Astrocyte (in vitro differentiated cells and primary cell): ENCODE results near the gene RNH1. TPM values are rescaled to one million over a fixed set of nuclear protein-coding genes. Genes with fewer than 3 reads are reported as not detected.

Source experiments
- DNase-seq: peaks from one replicate; pipeline ENCODE4 v3.0.0-alpha.2; 2010; ENCODE audit warnings: low read depth
- FAIRE-seq: peaks from 2 replicates; lab custom pipeline; 2011; peaks lifted over from hg19 to GRCh38; lab: Jason Lieb, UNC
- H2AFZ ChIP-seq: 2 replicates; pipeline ENCODE4 v1.6.0; 2012; ENCODE audit warnings: low read depth, low read length, inconsistent platforms
- H3K27ac ChIP-seq: 2 replicates; pipeline ENCODE4 v1.5.1; 2011; ENCODE audit warnings: low read depth, low read length, inconsistent platforms
- H3K27me3 ChIP-seq: 2 replicates; pipeline ENCODE4 v1.6.0; 2011; ENCODE audit warnings: low read length, inconsistent platforms; ENCODE audit not compliant: insufficient read depth
- H3K36me3 ChIP-seq: 2 replicates; pipeline ENCODE4 v1.5.1; 2011; ENCODE audit warnings: low read length, inconsistent platforms; ENCODE audit not compliant: insufficient read depth
- H3K4me1 ChIP-seq: 2 replicates; pipeline ENCODE4 v1.5.1; 2011; ENCODE audit warnings: low read length, inconsistent platforms; ENCODE audit not compliant: insufficient read depth
- H3K4me2 ChIP-seq: 2 replicates; pipeline ENCODE4 v1.6.0; 2012; ENCODE audit warnings: low read length, inconsistent platforms
- H3K4me3 ChIP-seq: 2 replicates; pipeline ENCODE4 v1.5.1; 2011; ENCODE audit warnings: low read depth, mild to moderate bottlenecking, low read length, inconsistent platforms; ENCODE audit not compliant: insufficient read depth
- H3K79me2 ChIP-seq: 2 replicates; pipeline ENCODE4 v1.6.0; 2012; ENCODE audit warnings: mild to moderate bottlenecking, low read length, inconsistent platforms; ENCODE audit not compliant: insufficient read depth
- H3K9ac ChIP-seq: 2 replicates; pipeline ENCODE4 v1.6.0; 2012; ENCODE audit warnings: mild to moderate bottlenecking, low read length, inconsistent platforms
- H3K9me3 ChIP-seq: 2 replicates; pipeline ENCODE4 v1.5.1; 2012; ENCODE audit warnings: low read depth, mild to moderate bottlenecking, low read length, inconsistent platforms; ENCODE audit not compliant: insufficient read depth
- H4K20me1 ChIP-seq: 2 replicates; pipeline ENCODE4 v1.6.0; 2012; ENCODE audit warnings: low read length, inconsistent platforms; ENCODE audit not compliant: insufficient read depth
- H3K27ac Mint-ChIP-seq: one replicate; pipeline ENCODE4 v1.8.0; 2021; ENCODE audit warnings: mild to moderate bottlenecking, mixed read lengths; ENCODE audit not compliant: unreplicated experiment
- H3K27me3 Mint-ChIP-seq: one replicate; pipeline ENCODE4 v1.8.0; 2021; ENCODE audit warnings: low read depth, mixed read lengths; ENCODE audit not compliant: unreplicated experiment
- H3K36me3 Mint-ChIP-seq: one replicate; pipeline ENCODE4 v1.8.0; 2021; ENCODE audit warnings: low read depth, mixed read lengths; ENCODE audit not compliant: unreplicated experiment
- H3K4me1 Mint-ChIP-seq: one replicate; pipeline ENCODE4 v1.8.0; 2021; ENCODE audit warnings: low read depth, mixed read lengths; ENCODE audit not compliant: unreplicated experiment
- H3K4me3 Mint-ChIP-seq: one replicate; pipeline ENCODE4 v1.8.0; 2021; ENCODE audit warnings: mild to moderate bottlenecking, moderate library complexity, mixed read lengths; ENCODE audit not compliant: unreplicated experiment
- H3K9me3 Mint-ChIP-seq: one replicate; pipeline ENCODE4 v1.8.0; 2021; ENCODE audit warnings: mild to moderate bottlenecking, mixed read lengths; ENCODE audit not compliant: unreplicated experiment
- CTCF ChIP-seq: IDR thresholded peaks from 2 replicates; pipeline ENCODE4 v1.5.1; 2011; ENCODE audit warnings: low read depth, mild to moderate bottlenecking, inconsistent platforms, low read length, moderate library complexity; ENCODE audit not compliant: insufficient read depth
- EZH2 ChIP-seq: IDR thresholded peaks from 2 replicates; pipeline ENCODE4 v1.6.1; 2012; ENCODE audit warnings: mild to moderate bottlenecking, low read length, inconsistent platforms; ENCODE audit not compliant: insufficient read depth
- total RNA-seq: library from RNA; stranded (reverse); gene quantifications from 2 replicates; pipeline ENCODE4 v1.2.1, GENCODE V29; 2021

The RNH1 gene
- total RNA-seq, 1 donor from 2014 or later, result 117 TPM

- H3K36me3 Mint-ChIP-seq, result peaks cover 10% of the 10 kb centered on the region
- DNase-seq (no peak), FAIRE-seq (no peak)
- Histone ChIP-seq H3K27me3 (no peaks in the 10 kb centered on the region), H3K9ac (peak overlapping the region; percentile 75), H4K20me1 (peaks cover 27% of the 10 kb centered on the region), H3K4me2 (peak overlapping the region; percentile 95), H3K9me3 (no peaks in the 10 kb centered on the region), H3K27ac (no peak overlapping the region), H3K79me2 (peaks cover 65% of the 10 kb centered on the region), H3K36me3 (peaks cover 7% of the 10 kb centered on the region), H3K4me1 (peaks cover 32% of the 10 kb centered on the region), H2AFZ (no peak overlapping the region), H3K4me3 (peak overlapping the region; percentile 51)
- H3K9me3 Mint-ChIP-seq, result no peaks in the 10 kb centered on the region
- H3K4me3 Mint-ChIP-seq, result peak overlapping the region; percentile 34
- H3K27ac Mint-ChIP-seq, result no peak overlapping the region
- TF ChIP-seq EZH2 (no peak), CTCF (no peak)
- no peaks in the 10 kb centered on the region for H3K27me3 Mint-ChIP-seq
- H3K4me1 Mint-ChIP-seq, result peaks cover 12% of the 10 kb centered on the region
Measured at GRCh38 chr11:503179-503981, 3.7 kb downstream of the RNH1 start.

- DNase-seq (no peak), FAIRE-seq (no peak)
- Histone ChIP-seq H3K9ac (no peak overlapping the region), H3K4me1 (peaks cover 25% of the 10 kb centered on the region), H3K36me3 (peaks cover 14% of the 10 kb centered on the region), H3K27ac (no peak overlapping the region), H3K9me3 (peaks cover 3% of the 10 kb centered on the region), H2AFZ (no peak overlapping the region), H3K4me3 (no peak overlapping the region), H3K79me2 (peaks cover 57% of the 10 kb centered on the region), H3K27me3 (no peaks in the 10 kb centered on the region), H3K4me2 (no peak overlapping the region), H4K20me1 (peaks cover 31% of the 10 kb centered on the region)
- Mint-ChIP-seq H3K4me3 (no peak overlapping the region), H3K27ac (no peak overlapping the region), H3K36me3 (peaks cover 15% of the 10 kb centered on the region), H3K27me3 (no peaks in the 10 kb centered on the region), H3K9me3 (no peaks in the 10 kb centered on the region), H3K4me1 (peaks cover 12% of the 10 kb centered on the region)
- no peak for TF ChIP-seq CTCF
Measured at GRCh38 chr11:502288-503178, 4.5 kb downstream of the RNH1 start.
